NCI-H128 (cell line): ENCODE results near the gene LRRC53.

Experiments
- DNase-seq: peaks from one replicate; lab custom pipeline; 2025; ENCODE audit not compliant: unreplicated experiment; lab: John Stamatoyannopoulos, UW

LRRC53 gene

DNA sequence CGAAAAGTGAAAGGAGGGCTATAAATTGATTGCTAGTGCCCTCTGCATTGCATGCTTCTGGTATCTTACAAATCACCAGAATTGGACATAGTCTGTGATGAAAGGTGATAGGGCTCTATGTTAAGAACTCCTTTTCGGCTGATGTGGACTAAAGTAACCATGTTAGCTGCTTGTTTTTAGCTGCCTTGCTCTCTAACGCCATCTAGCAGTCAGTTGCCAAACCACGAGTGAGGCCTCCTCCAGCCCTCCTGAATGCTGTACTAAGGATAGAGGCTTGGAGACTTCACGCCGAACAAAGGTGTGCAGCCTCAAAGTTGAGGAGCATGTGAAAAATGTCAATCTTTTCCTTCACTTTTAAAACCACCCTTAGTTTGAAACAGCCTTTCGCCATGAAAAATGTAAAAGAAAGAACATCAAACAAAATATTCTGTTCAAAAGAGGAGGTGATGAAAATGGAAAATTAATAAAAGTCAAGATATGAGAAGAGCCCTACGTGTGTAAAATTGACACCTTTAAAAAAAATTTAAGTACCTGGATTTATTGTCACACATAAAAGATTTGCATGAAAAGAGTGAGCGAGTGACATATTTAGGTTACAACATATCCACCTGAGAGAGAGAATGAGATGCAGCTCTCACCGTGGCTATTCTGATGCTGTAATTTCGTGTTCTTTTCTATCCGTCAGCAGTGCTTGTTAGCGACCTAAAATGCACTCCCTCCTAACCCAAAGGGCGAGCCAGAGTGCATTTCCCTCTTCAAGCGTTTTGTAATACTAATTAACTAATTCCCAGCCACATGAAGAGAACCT, 8.1 kb downstream of the LRRC53 start:
- peak; percentile 69 for DNase-seq

DNA sequence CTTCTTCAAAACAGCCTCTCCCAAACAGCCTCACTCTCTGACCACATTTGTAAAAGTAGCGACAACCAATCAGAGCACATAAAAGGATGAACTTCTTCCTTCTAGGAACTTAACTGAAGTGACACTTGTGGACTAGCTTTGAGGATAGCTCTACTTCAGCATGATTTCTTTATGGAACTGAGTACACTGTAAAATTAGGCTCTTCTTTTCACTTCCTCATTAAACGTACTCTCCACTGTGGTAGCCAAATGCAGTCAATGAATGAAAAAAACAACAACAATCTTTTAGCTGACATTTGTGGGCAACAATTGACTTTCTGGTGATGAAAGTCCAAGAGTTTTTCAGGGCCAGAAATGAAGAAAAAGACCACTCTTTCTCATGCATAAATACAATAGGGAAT, 9.6 kb downstream of the LRRC53 start:
- no peak for DNase-seq

- DNase-seq: no peak
Observed at GRCh38 chr1:74502432-74502831, 10.0 kb downstream of the LRRC53 start.

DNA sequence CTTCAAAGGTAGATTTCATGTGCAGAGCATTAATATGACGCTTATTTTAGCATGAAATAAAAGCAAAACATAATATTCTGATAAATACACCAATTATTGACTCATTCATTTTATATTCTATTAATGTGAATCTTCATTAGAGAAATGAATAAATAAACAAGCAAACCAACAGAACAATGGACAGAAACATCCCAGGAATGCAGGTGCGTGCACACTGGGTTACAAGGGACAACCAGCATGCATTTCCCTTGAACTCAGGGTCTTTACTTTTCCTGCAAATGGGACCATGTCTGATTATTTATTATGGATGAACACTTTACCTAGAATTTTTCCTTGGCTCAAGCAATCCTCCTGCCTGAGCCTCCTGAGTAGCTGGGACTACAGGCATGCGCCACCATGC, 13.5 kb downstream of the LRRC53 start:
- no peak for DNase-seq

- no peak for DNase-seq
Observed at GRCh38 chr1:74496669-74497068, 15.7 kb downstream of the LRRC53 start.

DNA sequence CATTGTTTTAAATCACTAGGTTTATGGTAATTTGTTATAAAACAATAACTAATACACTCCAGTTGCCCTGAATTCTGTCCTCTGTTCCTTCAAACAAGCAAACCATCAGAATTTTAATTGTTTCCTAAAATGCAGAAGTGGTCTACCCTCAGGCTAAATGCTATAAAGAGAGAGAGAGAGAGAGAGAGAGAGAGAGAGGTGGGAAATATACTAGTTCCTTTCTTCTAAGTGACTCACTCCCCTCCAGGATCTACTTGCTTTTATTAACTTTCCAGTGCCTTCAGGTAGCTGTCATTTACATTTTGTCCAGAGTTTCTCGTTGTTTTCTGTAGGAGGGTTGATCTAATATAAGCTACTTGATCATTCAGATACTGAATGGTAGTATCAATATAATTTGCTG, 26.4 kb downstream of the LRRC53 start:
- DNase-seq: no peak

DNA sequence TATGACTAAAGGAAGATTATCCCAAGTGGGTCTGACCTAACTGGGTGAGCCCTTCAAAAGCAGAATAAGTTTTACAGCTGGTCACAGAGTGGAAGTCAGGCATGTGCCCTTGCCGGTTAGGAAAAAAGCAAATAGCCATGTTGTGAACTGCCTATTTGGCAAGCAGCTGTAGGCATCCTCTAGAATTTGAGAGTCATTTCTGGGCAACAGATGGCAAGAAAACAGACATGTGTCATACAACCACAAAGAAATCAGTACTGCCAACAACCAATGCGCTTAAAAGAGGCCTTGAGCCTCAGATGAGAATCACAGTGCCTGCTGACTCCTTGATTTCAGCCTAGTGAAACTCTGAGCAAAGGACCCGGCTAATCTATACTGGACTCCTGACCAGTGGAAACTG, 26.8 kb downstream of the LRRC53 start:
- no peak for DNase-seq

DNA sequence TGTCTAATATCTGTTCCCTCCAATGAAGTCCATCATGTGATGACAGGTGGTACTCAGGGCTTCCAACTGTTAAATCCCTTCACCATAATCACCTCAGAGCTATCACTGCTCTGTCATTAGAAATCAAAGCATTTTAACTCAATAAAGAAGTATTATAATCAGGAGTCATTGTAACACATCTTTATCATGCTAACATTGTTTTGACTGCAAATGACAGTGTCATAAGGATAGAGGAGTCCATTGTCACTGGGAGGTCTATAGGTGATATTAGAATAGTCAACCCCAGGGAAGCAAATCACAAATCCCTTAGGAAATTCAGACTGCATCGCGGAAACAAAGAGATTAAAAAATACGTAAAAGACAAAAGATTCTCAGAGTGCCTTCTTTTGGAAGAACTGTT, 30.8 kb downstream of the LRRC53 start:
- no peak for DNase-seq

- DNase-seq: no peak
Observed at GRCh38 chr1:74480068-74480467, 32.3 kb downstream of the LRRC53 start.

- DNase-seq: no peak
Observed at GRCh38 chr1:74478979-74479378, 33.4 kb downstream of the LRRC53 start.

DNA sequence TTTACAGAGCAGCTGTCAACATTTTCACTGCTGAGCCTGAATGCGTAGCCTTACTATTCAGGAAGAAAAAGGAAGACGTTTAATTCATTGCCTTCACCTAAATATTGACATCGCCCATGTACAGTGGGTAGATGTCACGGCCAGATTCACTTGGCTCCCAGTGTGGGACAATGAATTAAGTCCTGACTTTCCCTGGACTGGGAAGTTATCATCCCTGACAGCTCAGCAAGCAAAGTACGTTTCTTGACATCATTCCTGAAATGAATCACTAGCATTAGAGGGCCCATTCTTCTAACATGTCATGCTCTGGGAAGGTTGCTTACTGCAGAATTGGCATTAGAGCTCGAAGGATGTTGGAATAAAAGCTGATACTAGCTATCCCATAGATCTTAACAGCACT, 37.8 kb downstream of the LRRC53 start:
- no peak for DNase-seq

DNA sequence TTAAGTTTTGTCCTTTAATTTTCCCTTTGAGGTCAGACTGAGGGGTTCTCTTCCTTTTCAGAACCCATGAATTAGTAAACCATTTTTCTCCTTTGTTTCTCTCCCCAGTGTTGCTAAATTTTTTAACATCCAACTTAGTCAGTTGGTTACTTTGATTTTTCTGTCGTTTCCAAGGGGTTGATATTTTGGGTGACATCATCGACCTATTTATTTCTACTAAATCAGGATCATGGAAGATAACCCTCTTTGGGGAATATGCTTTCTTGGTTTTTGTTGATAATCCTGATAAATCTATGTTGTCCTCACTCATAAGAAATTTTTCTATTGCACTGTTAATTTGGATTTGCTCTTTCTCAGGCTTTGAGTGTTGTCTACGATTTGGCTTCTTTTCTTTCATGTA, 40.9 kb downstream of the LRRC53 start:
- DNase-seq: no peak

- no peak for DNase-seq
Observed at GRCh38 chr1:74470936-74471335, 41.5 kb downstream of the LRRC53 start.

DNA sequence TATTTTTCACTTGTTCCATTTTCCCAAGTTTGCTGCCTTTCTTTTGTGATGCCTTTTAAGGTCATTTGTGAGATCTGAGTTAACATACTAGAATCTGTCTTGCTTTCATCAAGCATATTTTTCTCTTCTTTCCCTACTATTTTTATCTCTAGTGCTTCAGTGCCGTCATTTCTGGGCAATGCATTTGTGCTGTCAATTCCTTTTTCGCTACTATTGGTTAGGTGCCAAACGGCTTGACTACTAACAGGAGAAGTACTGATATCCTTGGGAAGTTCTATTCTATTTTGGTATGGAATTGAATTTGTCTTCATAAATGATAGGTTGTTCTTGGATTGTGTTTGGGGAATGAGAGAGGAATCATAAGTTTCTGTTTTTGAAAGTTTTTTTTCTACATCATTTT, 42.2 kb downstream of the LRRC53 start:
- no peak for DNase-seq

DNA sequence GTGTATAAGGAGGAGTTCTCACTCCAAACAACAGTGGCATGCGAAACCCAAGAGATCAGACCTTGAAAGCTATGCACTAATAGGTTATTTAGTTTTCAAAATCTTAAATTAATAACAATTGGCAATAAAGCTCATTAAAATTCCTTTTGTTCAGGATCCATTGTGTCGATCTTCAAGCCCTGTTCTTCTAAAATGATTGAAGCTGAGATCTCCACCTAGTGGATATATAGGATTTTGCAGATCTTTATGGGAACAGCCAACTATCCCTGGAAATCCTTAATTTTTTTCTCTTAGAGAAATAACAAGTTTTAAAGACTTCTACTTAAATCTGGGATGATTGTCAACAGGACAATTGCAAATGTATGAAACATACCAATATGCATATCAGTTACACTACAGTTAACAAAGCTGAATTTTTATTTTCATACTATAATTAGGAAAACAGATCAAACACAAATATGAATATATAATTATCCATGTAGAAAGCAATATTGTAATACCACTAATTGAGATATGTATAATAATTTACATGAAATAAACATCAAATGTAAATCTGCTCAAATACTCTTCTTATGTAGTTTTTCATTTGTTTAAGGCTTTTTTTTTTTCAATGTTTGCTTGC, 43.3 kb downstream of the LRRC53 start:
- DNase-seq: no peak

DNA sequence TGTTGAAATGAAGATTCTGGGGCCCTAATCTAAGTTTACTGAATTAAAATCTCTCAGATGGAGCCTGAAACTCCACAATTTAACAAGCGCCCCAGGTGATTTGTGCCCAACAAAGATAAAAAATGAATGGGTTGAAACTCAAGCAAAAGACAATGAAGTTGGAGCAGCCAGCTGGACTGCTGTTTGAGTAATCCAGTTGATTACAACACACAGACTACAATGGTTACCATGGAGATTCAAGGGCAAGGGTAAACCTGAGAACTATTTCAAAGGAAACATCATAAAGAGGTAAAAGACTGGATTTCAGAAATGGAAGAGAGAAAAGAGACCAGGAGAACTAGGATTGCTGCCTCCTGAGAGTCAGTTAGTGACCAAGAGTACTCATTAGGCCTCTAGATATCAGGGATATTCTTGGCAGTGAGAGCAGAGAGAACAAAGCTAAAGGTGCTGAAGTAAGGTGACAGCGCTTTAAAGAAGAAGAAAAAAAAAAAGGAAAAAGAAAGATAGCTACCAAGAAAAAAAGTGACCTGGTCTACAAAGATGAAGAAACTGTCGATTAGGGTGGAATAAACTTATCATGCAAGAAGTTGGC, 44.5 kb downstream of the LRRC53 start:
- DNase-seq: no peak

GRCh38 chr1:74465193-74465681, 47.2 kb downstream of the LRRC53 start:
- DNase-seq: no peak

DNA sequence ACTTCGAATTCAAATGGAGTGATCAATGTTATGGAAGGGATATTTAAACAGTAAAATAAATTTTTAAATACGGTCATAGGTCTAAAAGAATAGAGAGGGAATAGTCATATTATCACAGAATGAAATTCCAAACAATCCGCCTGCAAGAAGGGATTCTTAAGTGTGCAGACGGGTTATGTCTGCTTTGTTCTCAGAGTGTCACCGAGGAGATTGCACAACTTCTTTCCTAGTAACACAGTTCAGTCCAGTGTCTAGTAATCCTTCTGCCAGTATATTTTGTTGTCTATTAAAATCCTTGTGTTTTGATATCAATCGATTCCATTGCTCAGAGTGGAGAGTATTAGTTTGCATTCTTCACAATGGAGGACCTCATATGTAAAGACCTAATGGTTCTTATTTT, 48.4 kb downstream of the LRRC53 start:
- DNase-seq: no peak

GRCh38 chr1:74463333-74463988, 49.0 kb downstream of the LRRC53 start:
- no peak for DNase-seq

DNA sequence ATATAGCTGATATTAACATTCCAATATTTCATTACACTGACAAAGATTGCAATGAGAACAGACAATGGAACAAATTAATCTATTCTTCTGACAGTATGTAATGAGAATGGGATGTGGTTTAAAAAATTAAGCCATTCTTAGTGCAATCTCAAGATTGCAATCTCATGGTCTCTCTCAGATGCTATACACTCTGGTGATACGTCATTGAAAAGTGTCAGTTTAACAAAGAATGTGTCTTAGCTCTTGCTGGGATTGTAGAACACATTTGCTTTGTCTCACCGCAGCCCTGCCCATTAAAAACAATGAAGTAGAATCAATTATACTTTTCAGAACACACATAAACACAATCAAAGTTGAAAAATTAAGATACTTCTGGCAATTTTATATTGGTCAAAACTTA, 55.2 kb downstream of the LRRC53 start:
- DNase-seq: no peak

DNA sequence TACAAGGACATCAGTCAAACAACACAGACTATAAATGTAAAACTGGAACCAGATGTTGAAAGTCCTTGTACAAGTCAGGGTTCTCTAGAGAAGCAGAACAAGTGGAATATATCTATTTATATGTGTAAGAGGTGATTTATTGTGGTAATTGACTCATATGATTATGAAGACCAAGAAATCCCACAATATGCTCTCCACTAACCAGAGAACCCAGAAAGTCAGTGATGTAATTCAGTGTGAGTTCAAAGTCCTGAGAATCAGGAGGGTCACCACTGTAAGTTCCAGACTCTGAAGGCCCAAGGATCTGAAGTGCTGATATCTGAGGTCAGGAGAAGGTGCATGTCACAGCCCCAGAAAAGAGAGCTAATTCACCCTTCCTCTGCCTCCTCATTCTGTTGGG, 57.0 kb downstream of the LRRC53 start:
- no peak for DNase-seq

DNA sequence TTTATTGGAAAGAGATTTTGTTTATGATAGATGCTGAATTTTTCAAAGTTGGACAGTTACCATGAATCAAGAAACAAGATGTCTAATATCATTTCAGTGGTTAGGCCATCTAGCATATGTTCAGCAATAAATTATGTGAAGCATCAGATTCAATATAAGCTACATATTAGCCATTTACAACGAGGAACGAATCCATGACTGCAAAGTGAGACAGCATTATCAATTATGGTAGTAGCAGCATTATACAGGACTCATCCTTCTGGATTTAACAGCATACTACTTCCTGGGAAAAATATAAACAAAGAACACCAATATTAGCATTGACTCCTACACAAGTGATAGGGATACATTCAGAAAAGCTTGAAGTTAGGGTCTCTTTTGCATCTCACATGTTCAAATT, 59.1 kb downstream of the LRRC53 start:
- no peak for DNase-seq
